ENCODE results near the gene WDPCP.
"Not testable (repeated sequence)": the region's sequence is repeated elsewhere in the genome, so short reads cannot be mapped to it uniquely, and the experiment has no call there.

WDPCP gene

DNA sequence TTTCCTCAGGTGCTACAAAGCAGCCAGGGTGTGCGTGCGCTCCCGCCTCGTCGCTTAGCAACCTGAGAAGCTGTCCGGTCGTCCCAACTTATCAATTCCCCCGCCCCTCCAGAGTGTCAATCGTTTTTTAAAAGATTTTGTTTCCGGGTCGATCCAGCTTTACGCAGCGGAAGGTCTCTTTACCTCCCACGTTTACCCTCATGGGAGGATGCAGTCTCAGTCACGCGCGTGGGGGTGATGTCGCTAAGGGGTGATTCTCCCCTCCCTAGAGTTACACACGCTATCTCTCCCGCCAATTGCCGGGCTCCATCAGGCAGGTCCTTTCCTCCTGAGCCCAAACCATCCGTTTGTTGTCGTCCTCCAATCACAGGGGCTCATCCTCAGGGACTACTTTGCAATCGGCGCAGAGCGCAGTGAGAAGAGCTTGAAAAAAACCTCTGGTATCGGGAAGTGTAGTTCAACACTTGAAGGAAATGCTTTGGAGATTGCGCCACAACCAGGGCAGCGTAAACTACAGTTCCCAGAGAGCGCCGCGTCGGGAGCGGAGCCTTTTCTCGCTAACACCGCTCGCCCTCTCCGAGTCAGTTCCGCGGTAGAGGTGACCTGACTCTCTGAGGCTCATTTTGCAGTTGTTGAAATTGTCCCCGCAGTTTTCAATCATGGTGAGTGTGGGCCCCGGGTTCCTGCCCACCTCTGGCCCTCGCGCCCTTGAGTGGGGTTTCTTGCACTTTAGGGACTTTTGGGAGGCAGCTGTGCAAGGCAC, at the start of gene WDPCP, which contains the start of gene MDH1:
Gene WDPCP, minus strand, starts transcription at position 93 of the 763 bp plus-strand sequence. CDS start 206 bp downstream, outside the sequence.
Gene MDH1, plus strand, starts transcription at position 579 of the 763 bp plus-strand sequence. Its CDS starts 81 bp downstream, at position 660.
- DNase-seq (ENCODE audit: low spot score) = peak; percentile 75
- TF ChIP-seq CTCF (IDR thresholded peaks at IDR 0.05; ENCODE audit: extremely low read depth, missing control alignments) = no peak

DNA sequence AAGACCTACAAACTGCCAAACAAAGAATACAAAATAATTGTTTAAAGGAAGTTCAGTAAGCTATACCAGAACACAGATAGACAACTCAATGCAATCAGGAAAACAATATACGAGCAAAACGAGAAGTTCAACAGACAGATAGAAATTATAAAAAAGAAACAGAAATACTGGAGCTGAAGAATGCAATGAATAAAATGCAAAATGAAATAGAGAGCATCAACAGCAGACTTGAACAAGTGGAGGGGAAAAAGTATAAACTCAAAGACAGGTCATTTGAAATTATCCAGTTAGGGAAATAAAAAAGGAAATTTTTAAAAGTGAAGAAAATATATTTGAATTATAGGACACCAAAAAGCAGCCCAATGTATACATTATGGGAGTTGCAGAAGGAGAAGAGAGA, 44.1 kb upstream of the WDPCP start:
- no peak for TF ChIP-seq CTCF (IDR thresholded peaks at IDR 0.05; ENCODE audit: extremely low read depth, missing control alignments)
- DNase-seq (ENCODE audit: low spot score) = no peak

- TF ChIP-seq CTCF (IDR thresholded peaks at IDR 0.05; ENCODE audit: extremely low read depth, missing control alignments) = no peak
- no peak for DNase-seq (ENCODE audit: low spot score)
These were observed 43.2 kb upstream of the WDPCP start for GRCh38 chr2:63631501-63631900.

DNA sequence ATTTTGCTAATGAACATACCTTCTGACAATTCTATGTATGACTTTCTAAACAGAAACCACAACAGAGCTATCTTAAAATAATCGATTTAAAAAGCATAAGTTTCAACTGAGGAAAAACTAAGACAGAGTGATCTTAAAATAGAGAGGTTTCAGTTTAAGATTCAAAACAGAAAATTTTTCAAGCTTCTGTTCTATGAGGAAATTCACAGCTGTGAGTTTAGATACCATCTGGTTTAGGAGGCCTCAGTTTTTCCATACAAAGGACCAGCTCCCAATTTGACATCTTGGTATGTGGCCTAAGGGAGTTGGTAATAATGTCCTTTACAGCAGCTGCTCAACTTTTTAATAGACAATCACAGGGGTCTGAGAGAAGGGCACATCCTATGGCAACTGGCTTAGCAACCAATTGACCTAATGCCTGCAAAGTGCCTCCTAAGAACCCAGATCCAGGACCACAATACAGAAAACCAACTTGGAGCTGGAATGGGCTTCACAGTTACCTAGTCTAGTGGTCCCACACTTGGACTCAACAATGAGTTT, 40.2 kb upstream of the WDPCP start:
- TF ChIP-seq CTCF (IDR thresholded peaks at IDR 0.05; ENCODE audit: extremely low read depth, missing control alignments) = no peak
- no peak for DNase-seq (ENCODE audit: low spot score)

DNA sequence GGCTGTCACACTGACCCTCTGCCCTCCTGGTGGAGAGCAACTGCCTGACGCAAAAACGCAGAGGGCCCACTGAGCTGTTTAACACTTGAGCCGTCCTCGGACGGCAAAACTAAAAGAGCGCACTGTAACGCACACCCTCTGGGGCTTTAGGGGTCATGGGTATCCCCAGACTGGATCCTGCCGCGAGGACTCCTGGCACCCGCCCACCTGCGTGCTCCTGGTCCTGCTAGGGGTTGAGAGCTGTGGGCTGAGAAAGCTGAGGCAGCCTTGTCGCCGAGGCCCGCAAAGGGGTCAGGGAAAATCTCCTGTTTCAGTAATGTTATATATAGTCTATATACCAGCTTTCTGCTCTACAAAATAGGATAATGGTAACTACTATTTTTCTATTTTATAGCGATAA, 39.6 kb upstream of the WDPCP start:
- DNase-seq (ENCODE audit: low spot score) = no peak
- no peak for TF ChIP-seq CTCF (IDR thresholded peaks at IDR 0.05; ENCODE audit: extremely low read depth, missing control alignments)

- DNase-seq (ENCODE audit: low spot score) = not testable (repeated sequence)
These were observed 35.5 kb upstream of the WDPCP start for GRCh38 chr2:63623763-63624162.

DNA sequence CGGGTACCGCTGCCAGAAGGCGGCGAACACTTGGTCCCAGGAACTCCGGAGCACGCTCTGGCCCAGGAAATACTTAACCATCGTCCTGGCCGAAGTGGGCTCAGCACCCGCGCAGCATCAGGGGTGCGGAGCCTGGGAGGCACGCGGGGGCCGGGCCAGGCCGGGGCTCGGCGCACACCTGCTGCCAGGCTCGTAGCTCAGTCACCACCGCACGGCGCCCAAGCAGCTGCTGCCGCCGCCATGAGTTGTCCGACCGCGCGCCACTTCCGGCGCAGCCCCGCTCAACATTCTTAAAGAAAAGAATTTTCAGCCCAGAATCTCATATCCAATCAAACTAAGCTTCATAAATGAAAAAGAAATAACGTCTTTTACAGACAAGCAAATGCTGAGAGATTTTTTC, 34.5 kb upstream of the WDPCP start:
- no peak for TF ChIP-seq CTCF (IDR thresholded peaks at IDR 0.05; ENCODE audit: extremely low read depth, missing control alignments)
- DNase-seq (ENCODE audit: low spot score) = no peak

- TF ChIP-seq CTCF (IDR thresholded peaks at IDR 0.05; ENCODE audit: extremely low read depth, missing control alignments) = no peak
- no peak for DNase-seq (ENCODE audit: low spot score)
These were observed 31.1 kb upstream of the WDPCP start for GRCh38 chr2:63619328-63619727.

Measured in GM20000 (cell line).